Karpas-422 (cell line): ENCODE measurements around the gene SLC25A21. TPM values are rescaled to one million over a fixed set of nuclear protein-coding genes. Genes with fewer than 3 reads are reported as not detected.

Experiments
- DNase-seq: peaks from one replicate; pipeline ENCODE4 v3.0.0-alpha.2; 2015
- H2AFZ ChIP-seq: fragments of 200-600 bp; sonication (generic); 2 replicates; pipeline ENCODE4 v1.6.1; 2014; ENCODE audit warnings: antibody characterized with exemption, low read length, mixed read lengths
- H3K27ac ChIP-seq: fragments of 200-600 bp; sonication (generic); 2 replicates; pipeline ENCODE4 v1.5.1; 2014; ENCODE audit warnings: mild to moderate bottlenecking, low read length, moderate library complexity
- H3K27me3 ChIP-seq: fragments of 200-600 bp; sonication (generic); 2 replicates; pipeline ENCODE4 v1.6.1; 2014; ENCODE audit warnings: low read length, mixed read lengths
- H3K36me3 ChIP-seq: fragments of 200-600 bp; sonication (generic); 2 replicates; pipeline ENCODE4 v1.6.1; 2014; ENCODE audit warnings: low read length, mixed read lengths; ENCODE audit not compliant: insufficient read depth
- H3K4me1 ChIP-seq: fragments of 200-600 bp; sonication (generic); 2 replicates; pipeline ENCODE4 v1.6.1; 2014; ENCODE audit warnings: mild to moderate bottlenecking, low read length, mixed read lengths
- H3K4me2 ChIP-seq: fragments of 200-600 bp; sonication (generic); 2 replicates; pipeline ENCODE4 v1.6.1; 2014; ENCODE audit warnings: low read length, low read depth, mild to moderate bottlenecking; ENCODE audit not compliant: poor library complexity, severe bottlenecking
- H3K4me3 ChIP-seq: fragments of 200-600 bp; sonication (generic); 2 replicates; pipeline ENCODE4 v1.5.1; 2014; ENCODE audit warnings: mild to moderate bottlenecking, antibody characterized with exemption, low read length, mixed read lengths
- H3K79me2 ChIP-seq: fragments of 200-600 bp; sonication (generic); 2 replicates; pipeline ENCODE4 v1.6.1; 2014; ENCODE audit warnings: mild to moderate bottlenecking, low read length, mixed read lengths
- H3K9ac ChIP-seq: fragments of 200-600 bp; sonication (generic); 2 replicates; pipeline ENCODE4 v1.6.0; 2014; ENCODE audit warnings: low read length
- H3K9me2 ChIP-seq: fragments of 200-600 bp; sonication (generic), shearing (Covaris generic); replicated peaks from 2 replicates; pipeline ENCODE4 v1.6.0; 2014; ENCODE audit warnings: mild to moderate bottlenecking, low read length, moderate library complexity; ENCODE audit not compliant: insufficient read depth
- H3K9me3 ChIP-seq: fragments of 300-700, 200-600 bp; sonication (generic); 2 replicates; pipeline ENCODE4 v1.6.1; 2014; ENCODE audit warnings: low read length, mixed read lengths
- H4K20me1 ChIP-seq: fragments of 200-600 bp; sonication (generic); 2 replicates; pipeline ENCODE4 v1.6.1; 2014; ENCODE audit warnings: mild to moderate bottlenecking, antibody characterized with exemption, low read length, low read depth; ENCODE audit not compliant: insufficient read depth
- total RNA-seq: library from RNA; depleted of rRNA; stranded (reverse); fragments of >200 nt; shearing (Covaris generic); gene quantifications from 2 replicates; pipeline ENCODE4 v1.2.3, GENCODE V29; 2014; ENCODE audit warnings: low replicate concordance

SLC25A21 gene
- total RNA-seq, 1 experiment from 2014 or later = 1.5 TPM

DNA sequence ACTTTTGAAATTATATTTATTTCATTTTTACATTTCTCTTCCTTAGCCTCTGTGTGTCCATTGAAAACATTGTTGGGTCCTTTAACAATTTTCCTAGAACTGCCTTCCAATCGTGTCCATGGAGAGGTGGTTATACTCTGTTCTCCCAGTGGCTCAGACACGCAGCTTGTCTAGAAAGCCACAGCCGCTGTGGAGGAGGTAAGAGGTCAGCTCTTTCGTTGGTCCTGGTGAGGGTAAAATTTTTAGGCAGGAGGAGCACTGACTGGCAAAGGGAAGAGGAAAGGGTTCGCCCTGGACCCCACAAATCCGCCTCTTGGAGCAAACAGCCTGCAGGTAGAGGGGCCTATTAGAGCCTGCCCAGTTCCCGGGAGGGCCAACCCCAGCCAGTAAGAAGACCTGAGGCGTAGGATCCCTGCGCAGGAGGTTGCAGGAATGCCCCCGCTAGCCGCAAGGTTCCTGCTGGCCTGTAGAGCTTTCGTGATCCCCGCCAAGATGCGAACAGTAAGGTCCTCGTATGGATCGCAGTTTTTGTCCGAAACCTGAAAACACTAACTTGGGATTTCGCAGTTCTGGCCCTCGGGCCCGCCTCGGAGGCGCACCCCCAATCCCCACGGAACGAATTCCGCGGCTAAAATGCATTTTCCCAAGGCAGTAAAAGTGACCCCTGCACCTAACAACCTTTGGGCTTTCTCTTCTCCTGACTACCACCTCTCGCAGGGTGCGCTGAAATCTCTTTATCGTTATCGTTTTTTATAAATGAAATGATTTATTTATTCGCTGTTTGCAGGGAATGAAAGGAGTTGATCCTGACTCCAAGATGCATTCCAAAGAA, 518.2 kb downstream of the SLC25A21 start:
- no peaks in the 10 kb centered on the region for H3K79me2 ChIP-seq
- H4K20me1 ChIP-seq = no peaks in the 10 kb centered on the region
- H3K9me3 ChIP-seq = no peaks in the 10 kb centered on the region
- H2AFZ ChIP-seq = no peak overlapping the region
- H3K27ac ChIP-seq = no peak overlapping the region
- no peaks in the 10 kb centered on the region for H3K9me2 ChIP-seq
- no peak overlapping the region for H3K4me2 ChIP-seq
- no peak overlapping the region for H3K9ac ChIP-seq
- no peak overlapping the region for H3K4me3 ChIP-seq
- H3K36me3 ChIP-seq = no peaks in the 10 kb centered on the region
- H3K4me1 ChIP-seq = 0 out of 2 replicates have a peak, but pooled peaks cover 4% of the 10 kb centered on the region
- DNase-seq = no peak
- no peaks in the 10 kb centered on the region for H3K27me3 ChIP-seq

DNA sequence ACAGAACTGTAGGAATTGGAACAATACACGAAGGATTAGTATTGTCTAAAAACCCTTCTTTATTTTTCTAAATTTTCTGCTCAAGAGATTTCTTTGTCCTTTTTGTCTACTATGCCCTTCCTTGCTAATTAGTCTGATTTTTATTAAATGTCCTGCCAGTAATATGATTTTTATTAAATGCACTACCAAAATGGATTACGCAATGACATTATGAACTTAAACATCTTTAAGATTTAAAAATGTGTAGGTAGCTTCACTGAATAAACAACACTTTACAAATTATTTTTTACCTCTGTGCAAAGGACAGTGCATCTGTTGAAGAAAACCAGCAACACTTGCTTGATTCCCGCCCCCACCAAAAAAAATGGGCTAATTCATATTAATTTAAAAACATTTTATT, 519.0 kb downstream of the SLC25A21 start:
- no peaks in the 10 kb centered on the region for H3K36me3 ChIP-seq
- H3K4me2 ChIP-seq = no peak overlapping the region
- H3K4me3 ChIP-seq = no peak overlapping the region
- no peak overlapping the region for H3K9ac ChIP-seq
- H3K27me3 ChIP-seq = no peaks in the 10 kb centered on the region
- H3K79me2 ChIP-seq = no peaks in the 10 kb centered on the region
- H4K20me1 ChIP-seq = no peaks in the 10 kb centered on the region
- no peaks in the 10 kb centered on the region for H3K9me2 ChIP-seq
- no peaks in the 10 kb centered on the region for H3K9me3 ChIP-seq
- H3K4me1 ChIP-seq = 0 out of 2 replicates have a peak, but pooled peaks cover 4% of the 10 kb centered on the region
- no peak for DNase-seq
- no peak overlapping the region for H2AFZ ChIP-seq
- no peak overlapping the region for H3K27ac ChIP-seq

DNA sequence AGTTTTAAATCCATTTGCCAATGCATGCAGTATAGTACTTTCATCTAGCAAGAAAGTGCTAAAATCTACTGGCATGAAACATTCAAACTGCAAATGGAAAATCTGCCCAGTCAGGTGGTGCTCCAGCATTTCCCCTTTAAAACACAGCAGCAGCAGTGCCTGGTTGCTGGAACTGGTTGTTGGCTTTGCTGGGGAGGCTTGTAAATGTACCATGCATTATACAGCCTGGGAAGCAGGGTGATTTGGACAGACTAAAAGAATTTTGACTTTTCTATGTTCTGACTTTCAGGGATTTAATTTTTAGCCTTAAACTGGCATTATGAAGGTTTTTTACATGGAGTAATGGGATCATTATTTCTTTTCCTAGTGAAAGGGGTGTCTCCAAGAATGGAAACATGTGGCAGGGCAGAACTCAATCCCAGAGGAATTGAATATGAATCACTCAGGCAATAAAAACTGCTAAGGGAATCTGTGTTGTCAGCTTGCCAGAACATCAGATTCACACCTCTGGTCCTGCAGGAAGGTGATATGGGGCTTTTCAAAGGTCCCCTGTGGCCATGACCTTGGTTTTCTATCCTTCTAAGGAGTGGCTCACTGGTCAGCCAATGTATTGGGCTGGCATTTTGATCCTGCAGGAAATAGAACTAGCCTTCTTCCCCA, 519.7 kb downstream of the SLC25A21 start:
- Histone ChIP-seq H2AFZ (no peak overlapping the region), H3K4me3 (no peak overlapping the region), H4K20me1 (no peaks in the 10 kb centered on the region), H3K27ac (no peak overlapping the region), H3K4me1 (0 out of 2 replicates have a peak, but pooled peaks cover 4% of the 10 kb centered on the region), H3K9me2 (no peaks in the 10 kb centered on the region), H3K4me2 (no peak overlapping the region), H3K36me3 (no peaks in the 10 kb centered on the region), H3K9ac (no peak overlapping the region), H3K9me3 (no peaks in the 10 kb centered on the region), H3K79me2 (no peaks in the 10 kb centered on the region), H3K27me3 (no peaks in the 10 kb centered on the region)
- DNase-seq = no peak

DNA sequence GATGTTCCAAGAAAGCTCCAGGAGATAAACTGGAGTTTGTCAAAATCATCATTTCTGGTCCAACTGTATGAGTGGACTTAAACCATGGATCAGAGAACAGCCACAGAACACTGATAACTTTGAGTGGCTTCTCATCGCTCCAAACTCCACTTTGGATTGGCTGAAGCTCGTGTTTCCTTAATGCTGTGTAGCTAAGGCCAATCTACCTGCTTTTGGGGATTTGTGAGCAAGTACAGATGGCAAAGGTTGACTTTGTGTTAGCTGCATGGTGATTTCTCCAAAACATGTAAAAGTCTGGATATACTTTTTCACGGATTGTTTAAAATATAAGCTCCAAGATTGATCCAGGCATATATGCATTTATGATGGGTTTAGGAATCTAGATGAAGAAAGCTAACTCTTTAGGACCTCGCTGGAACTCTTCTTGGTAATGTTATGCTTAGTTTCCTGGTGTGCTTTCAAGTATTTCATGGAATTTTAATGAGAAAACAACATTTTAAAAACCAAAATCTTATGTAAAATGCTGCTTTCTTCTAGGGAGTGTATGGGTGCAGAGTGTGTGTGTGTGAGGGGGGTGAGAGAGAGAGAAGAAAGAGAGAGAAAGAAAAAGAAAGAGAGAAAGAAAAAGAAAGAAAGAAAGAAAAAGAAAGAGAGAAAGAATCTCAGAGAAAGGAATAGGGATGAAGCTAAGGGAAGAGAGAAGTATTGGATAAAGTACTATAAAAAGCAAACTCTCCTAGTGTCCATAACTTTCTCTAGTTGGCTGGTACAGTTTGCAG, 522.3 kb downstream of the SLC25A21 start:
- Histone ChIP-seq H3K4me3 (no peak overlapping the region), H4K20me1 (no peaks in the 10 kb centered on the region)

DNA sequence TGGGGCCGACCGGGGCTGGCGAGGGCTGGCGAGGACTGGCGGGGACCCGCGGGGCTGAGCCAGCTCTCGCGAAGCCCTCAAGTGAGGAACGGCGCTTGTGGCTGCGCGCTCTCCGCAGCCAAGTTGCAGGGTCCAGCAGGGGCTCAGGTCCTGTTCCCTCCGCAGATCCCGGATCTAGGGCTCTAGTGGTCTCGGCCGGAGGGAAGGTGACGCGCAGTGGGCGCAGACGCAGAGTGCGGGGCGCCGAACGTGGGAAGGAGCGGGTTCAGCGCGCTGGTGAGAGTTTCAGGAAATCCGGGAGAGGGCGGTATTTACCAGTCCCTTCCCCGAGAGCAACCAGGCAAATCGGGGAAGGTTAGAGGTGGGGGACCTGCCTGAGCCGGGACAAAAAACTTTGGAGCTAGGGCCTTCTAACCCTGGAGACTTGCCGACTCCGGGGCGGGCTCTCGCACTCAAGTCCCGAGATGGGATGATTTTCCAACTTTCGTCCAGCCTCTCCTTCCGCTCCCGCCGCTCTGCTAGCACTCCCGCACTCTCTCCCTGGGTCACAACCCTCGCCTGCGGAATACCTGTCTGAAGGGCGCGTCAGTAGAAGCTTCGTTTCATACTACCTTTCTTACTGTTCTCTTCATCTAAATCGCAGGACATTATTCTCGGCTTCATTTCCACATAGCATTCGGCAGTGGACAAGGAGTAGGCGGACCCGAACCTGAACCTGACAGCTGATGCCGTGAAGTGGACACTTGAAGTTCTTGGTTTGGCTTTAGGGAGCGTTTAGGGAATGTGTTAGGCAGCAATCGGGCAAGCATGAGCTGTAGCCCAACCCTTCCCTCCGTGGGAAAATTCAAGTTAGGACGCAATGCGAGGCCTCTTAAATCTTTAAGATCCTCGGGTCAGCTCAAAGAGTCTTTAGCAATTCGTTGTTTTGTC, 524.3 kb downstream of the SLC25A21 start:
- H4K20me1 ChIP-seq = no peaks in the 10 kb centered on the region
- H3K27ac ChIP-seq = no peak overlapping the region
- no peaks in the 10 kb centered on the region for H3K9me2 ChIP-seq
- no peaks in the 10 kb centered on the region for H3K36me3 ChIP-seq
- no peak for DNase-seq
- H3K9ac ChIP-seq = no peak overlapping the region
- no peaks in the 10 kb centered on the region for H3K27me3 ChIP-seq
- peaks cover 4% of the 10 kb centered on the region; the same call in 1 of the 2 replicates for H3K4me1 ChIP-seq
- no peak overlapping the region for H3K4me3 ChIP-seq
- H3K9me3 ChIP-seq = no peaks in the 10 kb centered on the region
- H2AFZ ChIP-seq = no peak overlapping the region
- H3K79me2 ChIP-seq = no peaks in the 10 kb centered on the region
- no peak overlapping the region for H3K4me2 ChIP-seq

More for the DNA sequence above, 522.3 kb downstream of the SLC25A21 start:
- no peaks in the 10 kb centered on the region for H3K9me3 ChIP-seq
- H3K79me2 ChIP-seq = no peaks in the 10 kb centered on the region
- H3K9me2 ChIP-seq = no peaks in the 10 kb centered on the region
- peaks cover 4% of the 10 kb centered on the region; the same call in 1 of the 2 replicates for H3K4me1 ChIP-seq
- no peak overlapping the region for H2AFZ ChIP-seq
- no peak overlapping the region for H3K27ac ChIP-seq
- H3K36me3 ChIP-seq = no peaks in the 10 kb centered on the region
- H3K27me3 ChIP-seq = no peaks in the 10 kb centered on the region
- no peak overlapping the region for H3K9ac ChIP-seq
- DNase-seq = no peak
- H3K4me2 ChIP-seq = no peak overlapping the region

DNA sequence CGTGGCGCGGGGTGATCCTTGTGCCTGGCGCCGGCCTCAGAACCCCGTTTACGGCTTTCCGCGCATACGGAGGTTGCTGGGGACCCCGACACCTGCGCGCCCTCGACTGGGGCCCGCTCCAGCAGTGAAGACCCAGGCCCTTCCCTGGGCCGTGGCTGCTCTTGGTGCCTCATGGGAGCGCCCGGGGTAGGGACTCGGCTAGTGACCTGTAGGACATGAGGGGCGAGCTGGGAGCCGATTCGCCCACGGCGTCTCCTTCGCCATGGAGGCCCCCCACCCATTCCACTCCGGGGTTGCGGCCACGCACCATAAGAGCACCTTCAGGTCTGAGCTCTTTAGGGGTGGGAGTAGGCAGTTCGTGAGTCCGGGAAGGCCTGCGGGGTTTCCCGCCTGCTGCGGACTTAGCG, 525.0 kb downstream of the SLC25A21 start:
- Histone ChIP-seq H3K79me2 (no peaks in the 10 kb centered on the region), H3K27me3 (no peaks in the 10 kb centered on the region), H3K4me2 (no peak overlapping the region)

DNA sequence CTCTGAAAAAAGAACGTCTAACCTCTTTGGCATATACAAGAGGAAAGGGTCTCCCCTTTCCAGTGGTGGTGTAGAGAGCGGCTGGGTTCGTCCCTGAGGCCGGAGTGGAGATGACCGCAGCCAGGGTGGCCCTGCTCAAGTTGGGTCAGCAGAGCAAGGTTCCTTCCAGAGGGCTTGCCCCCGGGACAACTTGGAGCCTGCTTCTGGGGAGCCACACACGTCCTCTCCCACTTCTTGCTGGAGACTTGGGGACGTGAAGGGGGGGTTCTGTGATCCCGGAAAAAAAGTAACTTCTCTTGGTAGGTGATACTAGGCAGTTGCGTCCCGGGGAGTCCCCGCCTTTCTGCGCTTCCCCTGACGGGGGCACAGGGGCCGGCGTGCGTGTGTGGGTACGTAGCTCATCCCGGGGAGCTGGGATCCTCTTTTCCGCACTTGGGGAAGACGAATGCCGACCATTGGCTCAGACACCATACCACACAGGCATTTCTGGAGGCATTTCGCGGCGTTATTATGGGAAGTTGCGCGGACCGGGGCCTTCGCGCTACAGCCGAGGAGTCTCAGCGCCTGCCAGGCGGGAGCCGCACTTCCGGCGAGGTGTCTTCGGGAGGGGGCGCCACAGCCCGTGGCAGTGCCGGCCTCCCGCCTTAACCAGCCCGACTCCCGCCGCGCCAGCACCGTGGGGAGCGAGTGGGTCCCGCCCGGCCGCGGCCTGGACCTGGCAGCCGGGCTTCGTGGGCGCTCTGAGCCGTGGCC, 525.6 kb downstream of the SLC25A21 start:
- H3K79me2 ChIP-seq = no peaks in the 10 kb centered on the region
- no peaks in the 10 kb centered on the region for H3K9me3 ChIP-seq
- H3K27me3 ChIP-seq = no peaks in the 10 kb centered on the region
- no peaks in the 10 kb centered on the region for H3K9me2 ChIP-seq
- H3K36me3 ChIP-seq = no peaks in the 10 kb centered on the region
- H3K27ac ChIP-seq = no peak overlapping the region
- H3K4me2 ChIP-seq = no peak overlapping the region
- no peak overlapping the region for H3K4me3 ChIP-seq
- H4K20me1 ChIP-seq = no peaks in the 10 kb centered on the region
- no peak overlapping the region for H2AFZ ChIP-seq
- H3K9ac ChIP-seq = no peak overlapping the region
- H3K4me1 ChIP-seq = peaks cover 4% of the 10 kb centered on the region; the same call in 1 of the 2 replicates
- no peak for DNase-seq

More for the DNA sequence above, 525.0 kb downstream of the SLC25A21 start:
- Histone ChIP-seq H4K20me1 (no peaks in the 10 kb centered on the region), H3K27ac (no peak overlapping the region), H3K4me3 (no peak overlapping the region), H3K9me3 (no peaks in the 10 kb centered on the region), H3K9ac (no peak overlapping the region), H3K36me3 (no peaks in the 10 kb centered on the region), H2AFZ (no peak overlapping the region), H3K4me1 (peaks cover 4% of the 10 kb centered on the region; the same call in 1 of the 2 replicates), H3K9me2 (no peaks in the 10 kb centered on the region)
- no peak for DNase-seq
